CD4-positive, alpha-beta T cell treated with Interleukin-6 at 100 ng/mL for 8 hours (primary cell): ENCODE data around the gene EXTL2.
"Not testable (repeated sequence)": the region's sequence is repeated elsewhere in the genome, so short reads cannot be mapped to it uniquely, and the experiment has no call there.

ENCODE experiments used
- DNase-seq: peaks from one replicate; pipeline ENCODE4 v3.0.0-alpha.2; 2020; ENCODE audit warnings: mixed read lengths, low spot score

EXTL2 gene

DNA sequence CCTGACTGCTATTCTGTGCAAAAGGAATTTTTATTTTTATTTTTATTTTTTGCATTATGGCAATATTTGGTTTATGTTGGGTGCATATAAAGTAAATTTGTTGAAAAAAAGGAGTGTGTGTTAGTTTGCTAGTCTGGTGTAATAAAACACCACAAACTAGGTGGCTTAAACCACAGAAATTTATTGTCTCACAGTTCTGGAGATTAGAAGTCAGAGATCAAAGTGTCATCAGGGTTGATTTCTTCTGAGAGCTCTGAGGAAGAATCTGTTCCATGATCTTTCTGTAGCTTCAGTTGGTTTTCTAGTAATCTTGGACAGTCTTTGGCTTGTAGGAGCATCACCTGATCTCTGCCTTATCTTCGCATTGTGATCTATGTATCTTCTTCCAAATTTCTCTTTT lies 7.7 kb upstream of the EXTL2 start:
- DNase-seq, result no peak

DNA sequence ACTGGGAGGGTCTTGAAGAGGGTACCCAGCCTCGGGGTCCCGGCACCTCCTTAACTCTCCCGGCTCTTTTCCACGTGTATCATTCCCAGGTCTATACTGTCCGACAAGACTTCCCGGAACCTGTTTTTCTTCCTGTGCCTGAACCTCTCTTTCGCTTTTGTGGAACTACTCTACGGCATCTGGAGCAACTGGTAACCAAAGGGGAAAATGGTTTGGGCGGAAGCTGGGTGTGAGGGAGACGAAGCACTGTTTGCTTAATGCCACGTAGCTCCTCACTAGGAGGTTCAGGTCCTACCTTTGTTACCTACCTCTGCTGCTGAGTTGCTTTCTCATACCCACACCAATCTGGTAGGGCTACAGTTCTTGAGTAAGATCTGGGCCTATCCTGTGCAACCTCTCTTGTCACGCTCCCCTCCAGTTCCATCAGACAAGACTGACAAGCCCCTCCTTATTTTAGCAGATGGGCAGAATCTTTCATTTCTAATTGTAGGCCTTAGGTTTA lies 1.9 kb upstream of the EXTL2 start:
- DNase-seq, result peak; percentile 63

DNA sequence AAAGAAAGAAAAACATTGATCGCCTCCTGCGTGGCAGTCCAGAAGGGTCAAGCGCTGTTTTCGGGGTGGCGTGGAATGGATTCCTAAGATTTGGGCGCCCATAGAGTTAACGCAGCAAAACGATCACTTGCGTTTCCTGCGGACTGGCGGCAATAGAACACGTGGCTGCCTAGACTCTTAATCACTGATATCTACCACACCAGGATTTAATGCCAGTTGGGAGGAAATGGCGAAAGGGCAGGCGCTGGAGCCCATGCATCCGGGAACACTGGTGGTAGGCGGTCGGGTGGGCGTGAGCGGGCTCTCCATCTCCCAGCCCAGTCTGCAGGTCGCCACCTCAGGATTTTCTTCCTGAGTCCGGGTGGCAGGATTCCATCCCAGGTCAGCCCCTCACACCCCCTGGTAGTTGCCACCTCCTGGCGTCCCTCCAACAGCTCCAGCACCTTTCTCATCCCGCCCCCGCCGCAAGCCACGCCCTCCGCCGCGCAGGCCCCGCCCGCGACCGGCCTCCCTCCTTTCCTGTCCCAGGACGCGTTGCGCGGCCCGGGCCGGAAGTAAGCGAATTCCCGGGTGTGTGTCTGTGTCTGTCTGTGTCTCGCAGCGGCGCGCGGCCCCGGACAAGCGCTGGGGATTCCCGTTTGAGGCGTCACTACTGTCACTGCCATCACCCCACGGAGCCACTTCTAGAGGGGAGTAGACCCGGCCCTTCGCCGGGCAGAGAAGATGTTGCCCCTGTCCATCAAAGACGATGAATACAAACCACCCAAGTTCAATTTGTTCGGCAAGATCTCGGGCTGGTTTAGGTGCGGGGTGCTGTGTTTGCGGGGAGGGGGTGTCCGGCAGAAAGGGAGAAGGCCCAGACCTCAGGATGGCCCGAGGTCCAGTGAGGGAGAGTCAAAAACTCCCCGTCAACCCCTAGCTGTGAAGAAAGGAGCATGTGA lies 1.2 kb upstream of the EXTL2 start, which contains the start of gene SLC30A7:
SLC30A7 (plus strand) TSS at position 551 of the 941 bp plus-strand sequence; CDS start at position 724, 173 bp downstream.
- DNase-seq, result peak; percentile 92

DNA sequence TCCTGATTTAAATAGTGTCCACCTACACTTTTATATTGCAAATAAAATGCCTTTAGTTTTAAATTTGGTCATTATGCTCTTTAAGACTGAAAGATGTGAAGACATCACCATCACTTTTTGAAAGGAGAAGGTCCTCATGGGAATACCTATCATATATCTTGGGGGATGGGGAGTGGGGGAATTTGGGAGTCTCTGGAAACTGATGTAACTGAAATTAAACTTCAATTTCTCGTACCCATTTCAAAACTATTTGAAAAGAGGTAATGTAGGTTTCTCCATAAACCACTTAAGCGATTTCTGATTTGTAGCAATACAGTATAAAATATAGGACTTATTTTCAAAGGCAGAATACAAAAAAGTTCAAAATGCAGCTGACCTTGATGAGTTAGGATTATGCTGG lies 924 bp downstream of the EXTL2 start:
- DNase-seq, result no peak

DNA sequence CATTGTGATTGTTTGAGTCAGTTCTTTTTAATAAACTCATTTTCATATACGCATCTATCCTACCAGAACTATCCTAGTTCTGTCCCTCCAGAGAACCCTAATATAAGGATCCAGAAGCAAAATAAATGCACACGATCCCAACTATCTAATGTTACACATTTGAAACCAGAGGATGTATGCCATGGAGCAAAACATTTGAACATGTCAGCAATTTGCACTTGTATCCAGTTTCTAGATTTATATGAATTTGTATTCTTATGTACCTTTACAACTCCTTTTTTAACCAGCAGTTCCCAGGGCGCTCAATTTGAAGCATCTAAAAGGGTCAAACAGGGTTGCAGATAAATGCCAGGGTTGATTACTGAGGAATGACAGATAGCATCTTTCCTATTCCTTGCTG lies 2.1 kb downstream of the EXTL2 start:
- DNase-seq, result no peak

DNA sequence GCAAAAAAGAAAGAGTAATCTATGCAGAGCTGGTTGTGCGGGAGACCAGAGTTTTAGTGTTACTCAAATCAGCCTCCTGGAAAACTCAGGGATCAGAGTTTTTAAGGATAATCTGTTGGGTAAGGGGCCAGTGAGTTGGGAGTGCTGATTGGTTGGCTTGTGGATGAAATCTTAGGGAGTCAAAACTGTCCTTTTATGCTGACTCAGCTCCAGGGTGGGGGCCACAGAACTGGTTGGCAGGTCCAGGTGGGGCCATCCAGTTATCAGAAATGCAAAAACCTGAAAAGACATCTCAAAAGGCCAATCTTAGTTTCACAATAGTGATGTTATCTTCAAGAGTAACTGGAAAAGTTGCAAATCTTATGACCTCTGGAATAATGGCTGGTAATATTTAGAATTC lies 3.3 kb downstream of the EXTL2 start:
- no peak for DNase-seq

DNA sequence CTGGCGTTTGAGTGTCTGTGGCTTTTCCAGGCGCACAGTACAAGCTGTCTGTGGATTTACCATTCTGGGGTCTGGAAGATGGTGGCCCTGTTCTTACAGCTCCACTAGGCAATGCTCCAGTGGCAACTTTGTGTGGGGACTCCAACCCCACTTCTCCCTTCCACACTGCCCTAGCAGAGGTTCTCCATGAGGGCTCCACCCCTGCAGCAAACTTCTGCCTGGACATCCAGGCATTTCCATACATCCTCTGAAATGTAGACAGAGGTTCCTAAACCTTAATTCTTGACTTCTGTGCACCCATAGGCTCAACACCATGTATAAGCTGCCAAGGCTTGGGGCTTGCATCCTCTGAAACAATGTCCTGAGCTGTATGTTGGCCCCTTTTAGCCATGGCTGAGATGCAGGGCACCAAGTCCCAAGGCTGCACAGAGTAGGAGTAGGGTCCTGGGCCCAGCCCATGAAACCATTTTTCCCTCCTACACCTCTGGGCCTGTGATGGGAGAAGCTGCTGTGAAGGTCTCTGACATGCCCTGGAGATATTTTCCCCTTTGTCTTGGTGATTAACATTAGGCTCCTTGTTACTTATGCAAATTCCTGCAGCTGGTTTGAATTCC lies 4.7 kb downstream of the EXTL2 start:
- not testable (repeated sequence) for DNase-seq

DNA sequence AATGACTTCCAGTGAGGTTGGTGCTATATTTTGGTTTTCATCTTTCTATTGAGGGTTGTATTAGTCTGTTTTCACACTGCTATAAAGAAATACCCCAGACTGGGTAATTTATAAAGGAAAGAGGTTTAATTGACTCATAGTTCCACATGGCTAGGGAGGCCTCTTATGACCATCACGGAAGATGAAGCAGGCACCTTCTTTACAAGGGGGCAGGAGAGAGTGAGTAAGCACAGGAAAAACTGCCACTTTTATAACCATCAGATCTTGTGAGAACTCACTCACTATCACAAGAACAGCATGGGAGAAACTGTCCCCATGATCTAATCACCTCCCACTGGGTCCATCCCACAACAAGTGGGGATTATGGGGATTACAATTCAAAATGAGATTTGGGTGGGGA lies 5.6 kb downstream of the EXTL2 start:
- DNase-seq, result not testable (repeated sequence)

DNA sequence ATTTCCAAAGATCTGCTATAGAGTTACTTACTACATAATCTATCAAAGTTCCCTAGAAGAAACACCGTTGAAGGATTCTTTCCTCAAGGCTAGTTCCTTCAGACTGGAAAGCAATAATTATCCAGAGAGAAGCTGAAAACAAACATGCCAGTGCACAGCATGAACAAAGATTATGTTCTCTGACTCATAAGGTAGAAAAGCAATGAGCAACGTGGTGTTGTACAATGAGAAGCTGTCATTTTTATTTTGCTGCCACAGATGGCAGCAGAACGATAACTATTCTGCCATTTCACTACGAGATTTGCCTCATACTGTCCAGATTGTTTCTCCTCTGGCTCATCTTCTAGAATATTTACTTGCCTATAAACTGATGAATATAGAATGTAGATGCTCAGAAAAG lies 10.7 kb downstream of the EXTL2 start:
- DNase-seq, result no peak

DNA sequence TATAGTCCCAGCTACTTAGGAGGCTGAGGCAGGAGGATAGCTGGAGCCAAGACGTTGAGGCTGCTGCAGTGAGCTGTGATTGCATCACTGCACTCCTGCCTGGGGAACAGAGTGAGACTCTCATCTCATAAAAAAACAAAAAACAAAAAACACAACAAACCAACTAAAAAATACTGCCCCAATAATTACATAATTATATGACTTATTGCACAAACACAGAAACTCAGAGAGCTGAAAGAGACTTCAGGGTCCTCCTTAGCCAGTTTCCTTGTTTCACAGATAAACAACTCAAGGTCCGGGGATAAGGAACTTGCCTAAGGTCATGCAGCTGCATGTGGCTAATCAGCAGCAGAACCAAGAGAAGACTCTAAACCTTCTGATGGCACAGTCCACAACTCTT lies 11.9 kb downstream of the EXTL2 start:
- no peak for DNase-seq

DNA sequence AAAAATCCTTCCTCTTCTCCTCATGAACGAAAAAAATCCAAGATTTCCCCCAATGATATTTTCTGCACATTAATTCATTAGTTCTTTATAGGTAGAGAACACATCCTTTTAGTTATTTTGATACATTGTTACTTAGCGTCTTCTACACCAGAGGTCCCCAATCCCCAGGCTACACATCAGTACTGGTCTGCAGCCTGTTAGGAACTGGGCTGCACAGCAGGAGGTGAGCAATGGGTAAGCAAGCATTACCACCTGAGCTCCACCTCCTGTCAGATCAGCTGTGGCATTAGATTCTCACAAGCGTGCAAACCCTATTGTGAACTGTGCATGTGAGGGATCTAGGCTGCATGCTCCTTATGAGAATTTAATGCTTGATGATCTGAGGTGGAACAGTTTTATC lies 13.0 kb downstream of the EXTL2 start:
- DNase-seq, result no peak

DNA sequence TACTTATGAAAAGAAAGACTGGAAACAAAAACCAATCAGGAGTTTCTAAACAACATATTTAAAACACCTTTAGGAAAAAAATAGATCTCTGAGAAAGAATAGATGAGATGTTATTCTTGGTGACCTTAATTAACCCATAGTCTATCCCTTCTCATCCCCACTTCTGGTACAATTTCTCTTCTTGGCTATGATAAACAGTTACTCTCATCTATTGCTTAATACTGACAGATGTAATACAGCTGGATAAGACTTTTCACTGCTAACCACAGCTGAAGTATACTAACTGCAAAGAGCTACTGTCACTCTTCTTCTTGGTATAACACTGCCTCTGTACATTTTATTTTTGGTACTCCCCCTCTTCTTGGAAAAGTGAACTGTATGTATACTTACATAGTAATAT lies 15.2 kb downstream of the EXTL2 start:
- DNase-seq, result no peak

DNA sequence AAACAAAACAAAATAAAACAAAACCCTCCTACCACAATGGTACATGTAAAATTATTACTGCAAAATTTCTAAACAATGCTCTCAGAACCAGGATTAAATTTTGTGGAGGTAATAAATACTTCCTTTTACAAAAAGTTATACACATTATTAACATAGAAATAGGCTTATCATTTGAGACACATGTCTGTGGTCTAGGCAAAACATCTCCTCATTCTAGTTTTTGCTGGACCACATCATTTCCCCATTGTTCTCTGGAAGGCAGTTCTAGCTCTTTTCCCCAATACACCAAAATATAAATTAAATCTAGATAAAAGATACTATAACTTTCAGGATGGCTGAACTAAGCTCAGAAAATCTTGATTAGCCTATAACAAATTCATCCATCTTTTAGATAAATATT lies 18.4 kb downstream of the EXTL2 start:
- DNase-seq, result no peak

DNA sequence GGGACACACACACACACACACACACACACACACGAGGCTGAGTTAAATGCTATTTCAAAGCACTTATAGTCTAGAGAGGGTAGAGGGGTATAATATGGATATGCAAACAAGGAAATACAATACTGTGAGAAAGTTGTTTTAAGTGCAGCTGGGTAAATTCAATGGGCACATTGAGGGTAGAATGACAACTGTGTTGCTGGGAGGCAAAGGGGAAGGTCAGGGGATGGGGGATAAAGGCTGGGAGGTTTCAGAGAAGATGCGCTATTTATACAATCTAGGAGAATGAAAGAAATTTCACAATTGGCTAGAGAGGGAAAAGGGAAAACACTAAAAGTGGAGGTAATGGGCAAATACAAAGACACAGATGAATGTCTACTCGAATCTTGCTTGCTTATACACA lies 19.4 kb downstream of the EXTL2 start:
- DNase-seq, result no peak

DNA sequence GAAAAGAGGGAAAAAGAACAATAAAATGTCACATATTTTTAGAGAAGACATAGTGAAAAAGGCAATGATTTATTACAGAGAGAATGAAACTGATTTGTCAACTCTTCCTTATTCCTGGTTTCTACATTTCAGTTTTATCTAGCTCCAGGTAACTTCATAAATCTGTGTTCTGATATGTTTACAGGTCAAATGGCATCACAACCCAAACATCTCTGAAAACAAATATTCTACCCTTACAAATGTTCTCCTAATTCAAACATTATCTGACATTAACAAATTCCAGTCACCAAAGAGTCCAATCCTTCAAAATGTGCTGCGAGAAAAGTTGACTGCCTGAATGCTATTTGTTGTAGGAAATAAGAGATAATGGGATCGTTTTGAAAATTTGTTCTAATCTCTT lies 20.2 kb downstream of the EXTL2 start:
- no peak for DNase-seq

DNA sequence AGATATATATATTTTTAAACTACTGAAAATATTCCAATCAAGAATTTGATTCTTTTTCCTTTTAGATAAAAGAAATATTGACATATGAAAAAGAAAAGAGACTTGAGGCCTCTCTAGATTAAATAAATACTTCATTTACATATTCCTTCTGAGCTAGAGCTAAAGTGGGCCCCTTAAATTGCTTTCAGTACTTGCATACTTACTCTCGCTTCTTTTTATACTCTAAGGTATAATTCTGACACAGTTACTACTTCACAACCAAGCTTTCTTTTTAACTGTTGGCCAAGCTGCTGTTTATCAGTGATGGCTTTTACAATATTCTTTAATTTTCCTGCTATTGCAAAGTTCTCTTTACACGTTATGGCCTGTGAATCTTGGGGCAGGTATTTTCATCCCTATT lies 24.6 kb downstream of the EXTL2 start:
- DNase-seq, result no peak

DNA sequence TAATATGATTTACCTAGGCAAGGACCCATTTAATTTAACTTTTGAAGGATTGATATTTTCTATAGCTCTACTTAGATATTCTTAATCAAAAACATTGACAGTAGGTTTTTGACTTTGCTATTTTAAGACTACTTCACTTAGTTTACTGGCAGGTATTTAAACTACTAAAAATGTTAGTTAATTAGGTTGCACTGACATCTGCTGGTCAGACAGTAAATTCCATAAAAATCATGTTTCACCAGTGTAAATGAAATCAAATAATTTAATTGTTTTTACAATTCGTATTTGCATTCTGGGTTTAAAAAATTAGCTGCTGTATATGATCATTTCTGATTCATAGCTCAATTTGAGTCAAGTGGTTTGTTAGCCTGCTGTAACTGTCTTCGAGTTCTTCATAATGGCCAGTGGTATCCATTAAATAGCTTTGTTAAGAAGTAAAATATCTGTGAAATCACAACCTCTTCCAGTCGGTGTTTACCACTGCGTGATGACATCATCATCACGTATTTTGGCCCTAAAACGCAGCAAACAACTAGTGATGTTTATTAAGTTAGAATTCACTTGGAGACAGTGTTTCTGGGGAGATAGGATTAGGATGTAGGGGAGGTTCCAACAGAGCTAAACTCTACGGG lies 26.2 kb downstream of the EXTL2 start:
- peak; percentile 27 for DNase-seq

DNA sequence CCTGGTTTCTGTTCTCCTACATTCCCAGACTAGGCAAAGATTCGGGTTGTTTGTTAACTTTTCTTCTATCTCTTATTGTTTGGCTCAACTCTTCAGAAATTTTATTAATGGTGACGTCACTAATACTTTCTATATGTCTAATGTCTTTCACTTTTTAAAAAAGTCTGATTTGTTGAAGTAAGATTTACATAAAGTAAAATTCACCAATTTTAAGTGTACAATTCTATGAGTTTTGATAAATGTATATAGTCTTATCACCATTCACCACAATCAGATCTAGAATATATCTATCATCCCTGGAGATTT lies 27.8 kb downstream of the EXTL2 start:
- DNase-seq, result no peak

DNA sequence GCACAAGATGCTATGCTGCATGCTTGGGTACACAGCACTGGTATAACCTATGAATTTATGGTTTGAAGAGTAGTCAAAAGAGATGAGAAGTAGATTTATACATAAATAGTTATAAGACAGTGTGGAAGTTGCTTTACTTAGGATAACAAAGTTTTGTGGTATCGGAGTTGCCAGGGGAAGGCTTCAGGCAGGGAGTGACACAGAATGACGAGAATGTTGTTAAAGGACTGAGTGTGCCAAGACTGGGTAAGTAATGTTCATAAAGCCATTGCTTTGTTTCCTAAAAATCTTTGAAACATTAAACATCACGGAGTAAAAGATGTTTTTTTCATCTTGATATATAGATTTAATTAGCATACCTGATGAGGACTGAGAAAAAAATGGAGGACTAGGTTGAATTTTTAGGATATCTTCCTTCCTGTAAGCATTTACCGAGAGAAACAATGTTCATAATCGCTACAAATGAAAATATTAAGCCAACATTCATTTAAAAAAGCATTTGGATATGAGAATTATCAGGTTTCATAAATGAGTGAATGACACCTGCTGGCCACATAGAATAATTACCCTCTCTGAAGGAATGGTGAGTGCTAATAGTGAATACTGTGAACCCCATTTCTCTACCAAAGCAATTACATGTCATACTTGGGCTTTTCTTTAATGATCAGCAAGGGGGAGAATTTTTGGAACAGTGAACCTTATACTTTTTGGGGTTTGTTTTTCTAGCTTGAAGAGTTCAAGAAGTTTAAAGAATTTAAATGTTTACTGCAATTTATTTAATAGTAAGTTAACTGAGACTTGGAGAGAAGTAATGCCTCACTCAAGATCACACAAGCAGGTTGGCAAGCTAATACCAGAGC lies 28.4 kb downstream of the EXTL2 start:
- DNase-seq, result peak; percentile 2

DNA sequence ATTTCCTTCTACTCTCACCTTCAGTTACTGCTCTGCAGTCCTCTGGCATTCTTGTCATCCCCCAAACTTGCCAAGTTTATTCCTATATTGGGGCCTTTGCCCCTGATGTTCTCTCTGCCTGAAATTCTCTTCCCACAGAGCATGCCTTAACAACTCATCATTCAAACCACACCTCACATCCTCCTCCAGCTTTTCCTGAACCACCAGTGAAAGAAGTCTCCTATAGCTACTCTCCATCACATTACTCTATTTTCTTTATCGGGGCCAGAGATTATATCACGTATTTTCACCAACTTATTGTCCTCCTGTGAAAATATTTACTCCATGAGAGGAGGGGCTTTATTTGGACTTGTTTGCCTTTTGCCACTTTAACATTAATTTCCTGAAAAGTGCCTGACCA lies 32.1 kb downstream of the EXTL2 start:
- no peak for DNase-seq

DNA sequence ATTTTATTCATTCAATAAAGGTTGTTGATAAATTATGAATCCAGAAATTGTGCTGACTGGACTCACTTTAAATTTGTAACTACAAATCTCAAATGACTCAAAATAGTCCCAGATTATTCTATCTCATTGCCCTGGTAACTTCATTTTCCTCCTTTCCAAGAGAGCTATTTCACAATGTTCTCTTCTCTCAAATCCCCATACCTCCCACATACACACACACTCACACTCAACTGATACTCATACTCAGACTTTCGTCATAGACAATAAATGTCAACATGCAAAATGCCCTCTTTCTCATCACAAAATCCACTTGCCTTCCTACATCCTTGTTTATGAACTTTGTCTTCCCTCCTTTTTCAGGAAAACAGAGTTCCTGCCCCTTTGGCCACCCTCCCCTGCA lies 33.3 kb downstream of the EXTL2 start:
- DNase-seq, result no peak

DNA sequence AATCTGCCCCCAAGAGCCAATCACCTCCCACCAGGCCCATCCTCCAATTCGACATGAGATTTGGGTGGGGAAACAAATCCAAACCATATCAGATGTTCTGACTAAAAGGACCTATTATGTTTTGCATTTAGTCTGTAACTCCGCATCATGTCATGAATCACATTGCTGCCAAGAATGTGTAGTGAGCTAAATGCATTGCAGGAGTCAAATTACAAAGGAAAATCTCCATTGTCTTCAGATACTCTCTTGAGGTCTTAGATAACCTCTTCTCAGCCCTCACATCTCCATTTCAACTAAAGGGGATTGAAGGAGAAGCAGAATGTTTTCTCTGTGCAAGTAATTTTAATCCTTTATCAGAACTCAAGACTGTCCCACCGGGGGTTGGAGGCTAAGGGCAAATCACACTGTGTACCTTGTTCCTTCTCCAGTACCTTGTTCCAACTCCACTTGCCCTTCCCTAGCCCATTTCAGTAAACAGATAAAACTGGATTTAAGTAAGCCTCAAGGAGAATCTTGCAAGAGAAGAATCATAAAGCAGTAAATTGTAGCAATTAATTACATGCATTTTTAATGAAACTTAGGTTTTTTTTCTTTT lies 34.1 kb downstream of the EXTL2 start:
- DNase-seq, result no peak
